ENCODE data around the gene CD3G.
A peak's percentile ranks its signal among the peaks of the same experiment; 100 is the strongest.

CD3G gene

DNA sequence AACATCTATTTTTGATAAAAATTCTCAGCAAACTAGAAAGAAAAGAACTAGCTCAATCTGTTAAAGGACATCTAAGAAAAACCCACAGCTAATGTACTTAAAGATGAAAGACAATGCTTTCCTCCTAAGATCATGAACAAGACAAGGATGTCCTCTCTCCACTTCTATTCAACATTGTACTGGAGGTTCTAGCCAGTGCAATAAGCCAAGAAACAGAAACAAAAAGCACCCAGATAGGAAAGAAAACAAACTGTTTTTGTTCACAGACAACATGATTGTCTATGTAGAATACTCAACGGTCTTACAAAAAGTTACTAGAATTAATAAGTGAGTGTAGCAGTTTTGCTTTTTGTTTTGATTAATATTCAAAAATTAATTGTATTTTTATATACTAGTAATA lies 9.4 kb upstream of the CD3G start:
- FAIRE-seq (no peak), DNase-seq (ENCODE audit: insufficient read length) (no peak)
- no peak for TF ChIP-seq POLR2AphosphoS5 (IDR thresholded peaks at IDR 0.05; ENCODE audit: low read depth, low read length)
- no peak for TF ChIP-seq POLR2A (IDR thresholded peaks at IDR 0.05; ENCODE audit: low read depth, low read length)
- no peak for TF ChIP-seq TAF1 (IDR thresholded peaks at IDR 0.05; ENCODE audit: borderline replicate concordance, low read depth, low read length)

DNA sequence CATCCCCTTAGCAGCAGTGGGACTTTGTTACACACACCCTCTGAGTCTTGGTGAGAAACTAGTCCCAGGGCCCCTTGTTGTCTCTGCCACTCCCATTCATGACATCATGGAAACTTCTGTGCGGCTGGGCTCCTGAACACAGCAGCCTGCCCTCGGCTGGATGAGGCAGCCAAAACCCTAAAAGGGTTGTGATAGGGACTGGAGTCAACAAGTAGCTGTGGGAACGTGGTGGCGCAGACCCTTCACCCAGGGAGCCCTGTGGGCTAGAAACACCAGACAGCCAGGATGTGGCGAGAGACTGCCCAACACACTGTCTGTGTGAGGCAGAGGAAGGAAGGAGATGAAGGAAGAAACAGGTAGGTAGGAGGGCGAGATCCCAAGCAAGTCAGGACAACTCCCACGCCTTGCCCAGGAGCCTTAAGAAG lies 5.5 kb upstream of the CD3G start:
- no peak for TF ChIP-seq TAF1 (IDR thresholded peaks at IDR 0.05; ENCODE audit: borderline replicate concordance, low read depth, low read length)
- TF ChIP-seq POLR2A (IDR thresholded peaks at IDR 0.05; ENCODE audit: low read depth, low read length) = no peak
- TF ChIP-seq POLR2AphosphoS5 (IDR thresholded peaks at IDR 0.05; ENCODE audit: low read depth, low read length) = no peak
- FAIRE-seq (no peak), DNase-seq (ENCODE audit: insufficient read length) (peak; percentile 26)

GRCh38 chr11:118339281-118339961 lies 4.7 kb upstream of the CD3G start:
- FAIRE-seq = no peak

DNA sequence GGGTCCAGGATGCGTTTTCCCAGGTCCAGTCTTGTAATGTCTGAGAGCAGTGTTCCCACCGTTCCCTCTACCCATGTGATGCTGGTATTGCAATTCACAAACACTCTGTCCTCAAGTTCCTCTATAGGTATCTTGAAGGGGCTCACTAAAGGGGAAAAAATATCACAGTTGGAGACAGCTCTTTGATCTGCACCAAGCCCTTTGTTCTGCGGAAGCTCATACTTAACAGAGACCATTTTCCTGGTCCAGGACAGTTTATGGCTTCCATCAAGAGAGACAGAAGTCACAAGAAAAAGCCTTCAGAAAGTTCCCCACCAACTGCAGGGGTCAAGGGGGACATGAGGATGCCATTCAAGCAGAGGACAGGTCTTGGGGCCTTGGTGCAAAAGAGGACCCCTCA lies 3.7 kb upstream of the CD3G start:
- DNase-seq (ENCODE audit: insufficient read length) (no peak), FAIRE-seq (no peak)
- TF ChIP-seq POLR2A (IDR thresholded peaks at IDR 0.05; ENCODE audit: low read depth, low read length) (no peak), POLR2AphosphoS5 (IDR thresholded peaks at IDR 0.05; ENCODE audit: low read depth, low read length) (no peak), TAF1 (IDR thresholded peaks at IDR 0.05; ENCODE audit: borderline replicate concordance, low read depth, low read length) (no peak)

More at GRCh38 chr11:118339281-118339961, 4.7 kb upstream of the CD3G start:
- no peak for DNase-seq (ENCODE audit: insufficient read length)
- TF ChIP-seq TAF1 (IDR thresholded peaks at IDR 0.05; ENCODE audit: borderline replicate concordance, low read depth, low read length) = no peak
- no peak for TF ChIP-seq POLR2AphosphoS5 (IDR thresholded peaks at IDR 0.05; ENCODE audit: low read depth, low read length)
- no peak for TF ChIP-seq POLR2A (IDR thresholded peaks at IDR 0.05; ENCODE audit: low read depth, low read length)

GRCh38 chr11:118341261-118341660 lies 2.9 kb upstream of the CD3G start:
- FAIRE-seq = no peak
- no peak for DNase-seq (ENCODE audit: insufficient read length)
- TF ChIP-seq POLR2AphosphoS5 (IDR thresholded peaks at IDR 0.05; ENCODE audit: low read depth, low read length) (no peak), TAF1 (IDR thresholded peaks at IDR 0.05; ENCODE audit: borderline replicate concordance, low read depth, low read length) (no peak), POLR2A (IDR thresholded peaks at IDR 0.05; ENCODE audit: low read depth, low read length) (no peak)

DNA sequence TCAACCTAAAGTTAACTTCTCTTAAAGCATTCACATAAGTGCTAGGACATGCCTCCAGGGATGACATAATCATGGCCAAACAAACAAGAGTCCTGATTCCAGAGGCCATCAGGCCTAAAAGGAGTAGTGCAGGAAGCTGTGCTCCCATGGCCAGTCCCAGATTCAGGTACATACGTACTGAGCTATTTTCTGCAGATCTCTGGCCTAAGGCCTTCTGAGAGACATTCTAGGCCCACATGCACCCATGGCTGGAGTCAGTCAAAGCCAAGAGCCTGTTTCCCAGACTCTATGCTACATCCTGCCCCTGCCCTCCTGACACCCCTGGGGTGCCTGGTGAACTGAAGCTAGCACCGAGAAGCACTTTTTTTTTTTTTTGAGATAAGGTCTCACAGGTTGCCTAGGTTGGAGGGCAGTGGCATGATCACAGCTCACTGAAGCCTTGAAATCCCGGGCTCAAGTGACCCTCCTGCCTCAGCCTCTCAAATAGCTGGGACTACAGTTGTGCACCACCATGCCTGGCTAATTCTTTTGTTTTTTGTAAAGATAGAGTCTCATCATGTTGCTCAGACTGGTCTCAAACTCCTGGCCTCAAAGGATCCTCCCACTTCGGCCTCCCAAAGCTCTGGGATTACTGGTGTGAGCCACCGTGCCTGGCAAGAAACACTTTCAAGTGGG lies 2.2 kb upstream of the CD3G start:
- no peak for FAIRE-seq
- no peak for TF ChIP-seq POLR2A (IDR thresholded peaks at IDR 0.05; ENCODE audit: low read depth, low read length)
- no peak for TF ChIP-seq POLR2AphosphoS5 (IDR thresholded peaks at IDR 0.05; ENCODE audit: low read depth, low read length)
- TF ChIP-seq TAF1 (IDR thresholded peaks at IDR 0.05; ENCODE audit: borderline replicate concordance, low read depth, low read length) = no peak
- DNase-seq (ENCODE audit: insufficient read length) = no peak

GRCh38 chr11:118342503-118343161 lies 1.5 kb upstream of the CD3G start, which contains the start of gene CD3D:
Gene CD3D, minus strand, starts transcription at chr11:118342705. Its CDS starts 98 bp downstream, at chr11:118342607.
- TF ChIP-seq POLR2A (IDR thresholded peaks at IDR 0.05; ENCODE audit: low read depth, low read length) (no peak), POLR2AphosphoS5 (IDR thresholded peaks at IDR 0.05; ENCODE audit: low read depth, low read length) (no peak), TAF1 (IDR thresholded peaks at IDR 0.05; ENCODE audit: borderline replicate concordance, low read depth, low read length) (no peak)
- no peak for DNase-seq (ENCODE audit: insufficient read length)
- FAIRE-seq = no peak

DNA sequence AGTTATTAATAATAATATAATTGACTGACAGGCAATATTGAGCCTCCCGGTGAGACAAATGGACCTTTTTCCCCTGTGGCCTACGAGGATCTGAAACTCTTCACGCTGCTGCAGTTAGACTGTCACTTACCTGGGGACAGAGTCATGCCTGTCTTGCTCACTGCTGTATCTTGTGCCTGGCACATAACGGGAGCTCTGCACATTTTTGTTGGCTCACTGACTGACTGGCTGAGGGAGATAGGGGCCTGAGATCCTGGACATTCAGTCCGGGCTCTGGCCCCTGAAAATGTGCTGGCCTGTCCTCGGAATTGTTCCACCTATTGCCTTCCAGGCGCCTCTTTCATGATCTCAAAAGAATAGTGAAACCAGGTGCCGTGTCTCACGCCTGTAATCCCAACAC lies 896 bp upstream of the CD3G start:
- DNase-seq (ENCODE audit: insufficient read length) (no peak), FAIRE-seq (no peak)
- TF ChIP-seq POLR2AphosphoS5 (IDR thresholded peaks at IDR 0.05; ENCODE audit: low read depth, low read length) (no peak), POLR2A (IDR thresholded peaks at IDR 0.05; ENCODE audit: low read depth, low read length) (no peak), TAF1 (IDR thresholded peaks at IDR 0.05; ENCODE audit: borderline replicate concordance, low read depth, low read length) (no peak)

- FAIRE-seq = no peak
- no peak for DNase-seq (ENCODE audit: insufficient read length)
- no peak for TF ChIP-seq POLR2A (IDR thresholded peaks at IDR 0.05; ENCODE audit: low read depth, low read length)
- TF ChIP-seq POLR2AphosphoS5 (IDR thresholded peaks at IDR 0.05; ENCODE audit: low read depth, low read length) = no peak
- no peak for TF ChIP-seq TAF1 (IDR thresholded peaks at IDR 0.05; ENCODE audit: borderline replicate concordance, low read depth, low read length)
These were observed 5.3 kb downstream of the CD3G start for GRCh38 chr11:118349475-118349874.

GRCh38 chr11:118353084-118353710 lies 9.1 kb downstream of the CD3G start:
- no peak for DNase-seq (ENCODE audit: insufficient read length)
- peak; percentile 46 for FAIRE-seq

GRCh38 chr11:118358071-118358470 lies 13.9 kb downstream of the CD3G start:
- TF ChIP-seq TAF1 (IDR thresholded peaks at IDR 0.05; ENCODE audit: borderline replicate concordance, low read depth, low read length) = no peak
- no peak for TF ChIP-seq POLR2AphosphoS5 (IDR thresholded peaks at IDR 0.05; ENCODE audit: low read depth, low read length)
- no peak for TF ChIP-seq POLR2A (IDR thresholded peaks at IDR 0.05; ENCODE audit: low read depth, low read length)
- no peak for FAIRE-seq
- no peak for DNase-seq (ENCODE audit: insufficient read length)

More at GRCh38 chr11:118353084-118353710, 9.1 kb downstream of the CD3G start:
- TF ChIP-seq TAF1 (IDR thresholded peaks at IDR 0.05; ENCODE audit: borderline replicate concordance, low read depth, low read length) (no peak), POLR2AphosphoS5 (IDR thresholded peaks at IDR 0.05; ENCODE audit: low read depth, low read length) (no peak), POLR2A (IDR thresholded peaks at IDR 0.05; ENCODE audit: low read depth, low read length) (no peak)

Data from GM12892 (cell line).